ENCODE results near the gene ELOA.

GRCh38 chr1:23732363-23733224 lies 10.7 kb upstream of the ELOA start:
- TF ChIP-seq CTCF (IDR thresholded peaks at IDR 0.05): no peak
- no peak for TF ChIP-seq POLR2A (IDR thresholded peaks at IDR 0.05)
- no peak for TF ChIP-seq POLR2AphosphoS5 (IDR thresholded peaks at IDR 0.05)
- no peak for TF ChIP-seq EP300 (IDR thresholded peaks at IDR 0.05; ENCODE audit: low read depth)

All from transverse colon (tissue), 4 donors.